GM18868 (cell line): ENCODE measurements around the gene ENTR1.
"Not testable (repeated sequence)": the region's sequence is repeated elsewhere in the genome, so short reads cannot be mapped to it uniquely, and the experiment has no call there.

Source experiments
- ATAC-seq: cut with Tn5 transposase; IDR thresholded peaks from one replicate; pipeline ENCODE4 v1.9.1; 2021; ENCODE audit warnings: mild to moderate bottlenecking, moderate library complexity; ENCODE audit not compliant: unreplicated experiment

Gene ENTR1

DNA sequence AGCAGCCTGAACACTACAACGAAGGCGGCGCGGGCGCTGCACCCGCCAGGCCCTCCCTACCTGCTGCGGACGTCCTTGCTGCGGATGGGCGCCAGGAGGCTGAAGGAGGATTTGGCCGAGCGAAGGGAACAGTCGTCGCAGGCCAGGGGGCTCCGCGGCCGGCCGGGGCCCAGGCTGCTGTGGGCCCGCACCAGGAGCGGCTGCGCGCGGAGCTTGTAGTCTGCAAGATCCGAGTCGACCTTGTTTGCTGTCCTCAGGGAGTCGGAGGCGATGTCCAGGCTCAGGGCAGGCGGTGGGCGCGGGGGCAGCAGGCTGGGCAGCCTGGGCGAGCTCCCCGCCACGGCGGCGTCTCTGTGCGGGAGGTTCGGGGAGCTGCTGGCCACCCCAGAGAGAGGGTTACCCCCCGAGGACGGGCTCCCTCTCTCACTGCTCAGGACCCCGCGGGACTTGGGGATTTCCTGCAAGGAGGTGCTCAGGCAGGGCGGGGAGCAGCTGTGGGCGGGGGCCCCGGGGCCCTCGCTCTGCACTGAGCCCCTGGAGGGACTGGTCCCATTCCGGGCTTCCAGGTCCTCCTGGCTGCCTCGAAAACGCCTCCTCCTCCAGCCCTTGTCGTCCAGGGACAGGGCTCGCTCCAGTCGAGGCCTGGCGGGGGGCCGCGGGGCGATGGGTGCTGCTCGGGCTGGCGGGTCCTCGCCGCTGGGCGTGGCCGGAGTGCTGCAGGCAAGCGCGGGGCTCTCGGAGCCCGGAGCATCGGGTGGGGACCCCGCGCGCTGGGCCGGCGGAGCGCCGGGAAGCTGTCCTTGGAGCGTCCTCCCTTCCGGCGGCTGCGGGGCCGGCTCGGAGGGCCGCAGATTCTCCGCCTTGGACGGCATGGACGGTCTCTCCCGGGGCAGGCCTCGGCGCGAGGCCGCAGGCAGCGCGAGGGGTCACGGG, 28.4 kb upstream of the ENTR1 start:
- ATAC-seq = peak; percentile 64

GRCh38 chr9:136437839-136438547, 27.6 kb upstream of the ENTR1 start:
- ATAC-seq = no peak

DNA sequence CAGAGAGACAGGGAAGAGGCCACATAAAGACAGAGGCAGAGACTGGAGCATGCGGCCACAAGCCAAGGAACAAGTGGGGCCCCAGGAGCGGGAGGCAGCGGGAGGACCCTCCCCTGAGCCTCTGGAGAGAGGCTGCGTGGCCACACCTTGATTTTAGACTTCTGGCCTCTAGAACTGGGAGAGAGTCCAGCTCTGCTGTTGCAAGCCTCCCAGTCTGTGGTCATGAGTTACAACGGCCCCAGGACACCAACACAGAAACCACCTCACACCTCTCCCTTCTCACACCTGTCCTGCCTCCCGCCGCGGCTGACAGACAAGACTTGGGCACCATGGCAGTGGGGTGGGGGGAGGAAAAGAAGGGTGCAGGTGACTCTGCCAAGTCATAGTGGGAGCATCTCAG, 27.0 kb upstream of the ENTR1 start:
- no peak for ATAC-seq

GRCh38 chr9:136436055-136436634, 25.7 kb upstream of the ENTR1 start:
- no peak for ATAC-seq

DNA sequence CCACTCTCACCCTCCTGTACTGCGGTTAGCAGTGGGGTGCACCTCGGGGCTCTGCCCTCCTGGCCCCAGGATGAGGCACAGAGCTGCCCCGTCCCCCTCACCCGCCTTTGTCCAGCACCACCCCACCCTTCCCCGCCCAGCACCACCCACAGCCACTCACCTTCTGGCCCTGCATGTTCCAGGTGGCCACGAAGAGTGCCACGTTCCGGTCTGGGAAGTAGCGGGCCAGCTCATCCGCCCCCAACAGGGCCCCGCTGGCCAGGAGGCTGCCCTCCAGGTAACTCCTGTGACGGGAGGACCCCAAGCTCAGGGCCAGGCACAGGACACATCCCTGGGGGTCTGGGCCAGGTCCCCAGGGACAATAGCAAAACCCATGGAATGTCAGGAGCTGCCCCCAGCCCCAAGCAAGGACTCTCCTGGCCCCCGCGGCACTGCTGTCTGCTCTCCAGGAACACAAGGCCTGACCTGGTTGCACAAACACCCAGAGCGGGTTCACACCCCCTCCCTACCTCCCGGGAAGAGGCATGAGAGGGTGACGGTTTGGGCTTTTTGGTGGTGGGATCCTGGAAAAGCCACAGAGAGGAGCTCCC, 24.3 kb upstream of the ENTR1 start:
- no peak for ATAC-seq

GRCh38 chr9:136433849-136434579, 23.6 kb upstream of the ENTR1 start:
- no peak for ATAC-seq

GRCh38 chr9:136433043-136433715, 22.8 kb upstream of the ENTR1 start:
- ATAC-seq = no peak

- no peak for ATAC-seq
Measured at GRCh38 chr9:136432591-136432990, 22.2 kb upstream of the ENTR1 start.

GRCh38 chr9:136431782-136432350, 21.5 kb upstream of the ENTR1 start:
- no peak for ATAC-seq

GRCh38 chr9:136430588-136431234, 20.3 kb upstream of the ENTR1 start:
- no peak for ATAC-seq

GRCh38 chr9:136429683-136430491, 19.5 kb upstream of the ENTR1 start:
- ATAC-seq = no peak

DNA sequence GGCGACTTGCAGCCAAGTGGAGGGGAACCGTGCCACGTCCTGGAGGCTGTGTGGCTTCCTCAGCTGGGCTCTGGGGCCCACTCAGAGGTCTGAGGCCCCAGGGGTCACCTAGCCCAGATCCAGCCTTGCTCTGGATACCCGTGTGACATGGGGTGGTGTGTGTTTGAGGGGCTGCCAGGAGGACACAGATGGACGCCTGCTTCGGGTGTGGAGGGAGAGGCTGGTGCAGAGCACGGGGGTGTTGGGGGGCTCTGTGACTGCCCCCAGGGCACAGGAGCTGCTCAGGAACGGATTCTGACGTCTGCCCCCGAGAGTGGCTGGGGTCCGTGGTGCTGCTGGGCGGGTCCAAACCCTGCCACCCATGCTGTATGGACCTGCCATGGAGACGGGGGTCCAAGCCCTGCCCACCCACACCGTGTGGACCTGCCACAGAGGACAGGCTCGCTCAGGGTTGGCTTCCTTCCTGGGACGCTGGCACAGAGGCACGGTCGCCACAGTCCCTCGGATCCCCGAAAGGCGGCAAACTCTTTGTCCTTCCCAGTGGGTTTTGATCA, 18.7 kb upstream of the ENTR1 start:
- no peak for ATAC-seq

GRCh38 chr9:136426787-136427186, 16.4 kb upstream of the ENTR1 start:
- no peak for ATAC-seq

GRCh38 chr9:136425367-136425766, 15.0 kb upstream of the ENTR1 start:
- not testable (repeated sequence) for ATAC-seq

GRCh38 chr9:136424750-136425362, 14.4 kb upstream of the ENTR1 start:
- ATAC-seq = no peak

DNA sequence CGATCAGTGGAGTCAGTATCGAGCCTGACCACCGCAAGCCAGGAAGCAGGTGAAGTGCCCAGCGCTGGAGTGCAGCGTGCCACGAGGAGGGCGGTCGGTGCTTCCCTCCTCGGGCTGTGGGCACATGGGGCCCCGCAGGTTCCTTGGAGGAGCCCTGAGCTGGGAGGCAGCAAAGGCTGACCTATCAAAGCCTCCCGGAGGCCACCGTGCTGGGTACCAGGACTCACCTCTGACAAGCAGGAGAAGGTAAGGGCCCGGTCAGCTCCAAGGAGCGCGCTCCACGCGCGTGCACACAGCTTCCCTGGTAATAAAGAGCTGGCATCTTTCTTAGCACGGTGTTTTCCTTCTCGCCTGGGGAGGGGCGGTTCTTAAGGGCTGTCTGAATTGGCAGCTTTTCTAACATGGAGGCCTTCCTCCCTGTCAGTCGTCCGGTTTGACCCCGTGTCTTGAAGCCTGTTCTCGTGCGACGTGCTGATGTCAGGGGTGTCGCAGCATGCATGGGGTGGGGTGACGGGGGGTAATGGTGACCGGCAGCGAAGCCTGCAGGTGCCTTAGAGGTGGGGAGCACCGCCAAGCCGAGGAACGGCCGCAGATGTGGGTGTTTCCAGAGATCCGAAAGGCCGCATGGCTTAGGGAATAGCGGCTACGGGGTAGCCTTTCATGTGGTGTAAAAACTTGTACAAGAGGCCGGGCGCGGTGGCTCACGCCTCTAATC, 13.2 kb upstream of the ENTR1 start:
- ATAC-seq = no peak

- no peak for ATAC-seq
Measured at GRCh38 chr9:136422876-136423275, 12.5 kb upstream of the ENTR1 start.
